IPS-NIHi11 (cell line): ENCODE measurements around the gene LIPG.
A peak's percentile ranks its signal among the peaks of the same experiment; 100 is the strongest.

Source experiments
- DNase-seq: peaks from one replicate; pipeline ENCODE4 v3.0.0; 2012; ENCODE audit warnings: mixed read lengths, low spot score

Gene LIPG

DNA sequence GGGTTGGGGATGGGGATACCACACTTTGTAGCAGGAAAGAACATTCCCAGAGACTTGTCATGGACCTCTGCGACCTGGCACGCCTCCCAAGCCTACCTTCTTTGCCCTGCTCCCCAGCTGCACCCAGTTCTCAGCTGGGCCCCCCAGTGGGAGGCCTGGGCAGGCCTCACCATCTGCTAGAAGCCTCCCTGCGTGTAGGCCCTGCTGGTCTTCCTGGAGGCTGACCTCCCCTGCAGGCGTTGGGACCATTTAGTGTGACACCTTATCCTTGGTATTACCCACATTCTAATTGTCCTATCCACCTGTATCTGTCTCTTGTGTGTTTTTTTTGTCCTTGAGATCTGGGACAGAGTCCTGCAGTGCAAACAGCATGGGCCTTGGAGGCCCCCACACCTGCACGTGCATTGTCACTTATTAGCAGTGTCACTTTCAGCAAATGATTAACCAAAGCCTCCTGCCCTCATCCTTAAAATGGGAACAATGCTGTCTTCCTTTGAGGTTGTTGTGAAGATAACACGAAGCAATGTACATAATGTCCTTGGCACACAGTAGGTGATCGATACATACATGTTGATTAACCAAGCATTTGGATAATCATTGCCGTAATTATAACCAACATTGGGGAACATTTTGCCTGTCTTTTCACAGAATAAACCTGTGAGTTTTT lies 77.2 kb downstream of the LIPG start:
- no peak for DNase-seq

DNA sequence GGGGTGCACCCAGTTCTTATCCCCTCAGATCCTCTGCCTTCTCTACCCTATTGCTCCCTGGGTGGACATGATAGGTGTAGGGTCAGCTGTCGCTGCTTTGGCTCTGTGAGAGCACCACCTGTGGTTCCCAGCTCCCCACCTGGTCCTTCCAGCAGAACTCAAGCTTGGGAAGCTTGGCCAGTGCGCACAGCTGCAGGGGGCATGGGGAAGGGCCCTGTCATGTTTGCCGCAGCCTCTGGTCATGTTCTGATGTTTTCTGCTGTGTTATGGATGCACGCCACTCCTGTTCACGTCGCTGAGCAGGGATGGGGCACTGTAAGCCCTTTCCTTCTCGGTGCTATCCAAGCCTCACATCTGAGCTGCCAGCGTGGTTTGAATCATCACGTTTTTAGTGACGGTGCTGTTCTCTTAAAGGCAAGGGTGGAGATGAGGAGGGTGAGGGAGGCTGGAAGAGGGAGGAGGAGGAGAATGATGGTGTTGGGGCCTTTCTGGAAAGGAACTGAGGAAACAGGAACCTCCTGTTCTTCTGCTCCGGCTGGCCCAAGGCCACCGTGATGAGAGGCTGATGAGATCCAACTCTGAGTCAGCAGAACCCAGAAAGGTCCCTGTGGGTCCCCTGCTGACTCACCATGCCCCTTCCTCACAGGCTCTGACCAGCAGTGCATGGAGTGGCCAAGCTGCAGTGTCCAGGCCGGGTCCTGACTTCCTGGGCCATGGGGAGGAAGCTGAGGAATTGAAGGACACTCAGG lies 78.0 kb downstream of the LIPG start:
- DNase-seq: no peak

DNA sequence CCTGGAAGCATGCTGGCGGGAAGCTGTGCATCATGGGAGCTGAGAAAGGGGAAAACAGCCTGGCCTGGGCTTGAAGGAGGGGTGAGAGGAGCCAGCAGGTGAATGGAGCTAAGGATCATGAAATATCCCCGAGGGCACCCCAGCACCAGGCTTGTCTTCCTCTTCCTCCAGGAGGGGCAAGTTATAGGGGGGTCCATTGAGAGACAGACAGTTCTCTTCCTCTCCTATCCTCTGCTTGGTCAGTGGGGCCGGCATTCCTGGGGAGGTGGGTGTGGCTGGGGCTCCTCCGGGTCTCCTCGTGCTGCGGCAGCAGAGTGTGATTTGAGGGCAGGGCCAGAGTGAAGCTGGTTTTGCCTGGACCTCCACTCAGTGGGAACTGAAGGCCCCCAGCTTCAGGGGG lies 78.9 kb downstream of the LIPG start:
- no peak for DNase-seq

- DNase-seq: no peak
Measured at GRCh38 chr18:49645196-49645595, 83.3 kb downstream of the LIPG start.

- DNase-seq: peak; percentile 35
Measured at GRCh38 chr18:49645841-49646351, 84.0 kb downstream of the LIPG start.

DNA sequence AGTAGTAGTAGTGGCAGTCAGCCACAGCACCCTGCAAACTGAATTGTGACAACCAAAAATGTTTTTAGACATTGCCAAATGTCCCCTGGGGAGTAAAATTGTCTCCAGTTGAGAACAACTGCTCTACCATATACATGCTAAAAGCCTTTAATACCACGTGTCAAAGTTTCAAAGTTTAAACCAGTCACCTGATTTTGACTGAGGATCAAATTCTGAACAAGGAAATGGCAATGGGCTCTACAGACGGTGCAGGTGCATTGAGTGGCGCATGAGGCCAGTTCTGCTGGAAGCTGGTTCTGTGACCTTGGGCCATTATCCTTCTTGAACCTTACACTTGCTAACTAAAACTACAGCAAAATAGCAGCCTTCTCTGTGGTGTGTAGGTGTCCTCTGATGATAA lies 85.0 kb downstream of the LIPG start:
- no peak for DNase-seq

GRCh38 chr18:49647496-49648168 lies 85.8 kb downstream of the LIPG start:
- DNase-seq: no peak

- DNase-seq: no peak
Measured at GRCh38 chr18:49648326-49648725, 86.5 kb downstream of the LIPG start.
